Astrocyte of the spinal cord (primary cell): Measurements from ENCODE around the gene XYLB.

ENCODE experiments used
- DNase-seq: peaks from one replicate; pipeline ENCODE4 v3.0.0; 2011; ENCODE audit warnings: low read depth, low spot score
- H3K4me3 ChIP-seq: 2 replicates; pipeline ENCODE4 v1.5.1; 2011; ENCODE audit warnings: low read depth, mild to moderate bottlenecking, low read length, moderate library complexity
- CTCF ChIP-seq: IDR thresholded peaks from 2 replicates; pipeline ENCODE4 v1.5.1; 2012; ENCODE audit warnings: low read depth, mild to moderate bottlenecking, low read length, inconsistent platforms
- in situ Hi-C: cut with HindIII; loops from 2 replicates; pipeline ENCODE4 v1.10.0; 2017; ENCODE audit warnings: low sequenced_read_pairs

Gene XYLB

GRCh38 chr3:38454884-38455638, 108.5 kb downstream of the XYLB start:
- DNase-seq: peak; percentile 24
- in situ Hi-C loops: no loop called here
- no peak for TF ChIP-seq CTCF
- H3K4me3 ChIP-seq: peak overlapping the region; percentile 67

GRCh38 chr3:38455639-38456430, 109.2 kb downstream of the XYLB start:
- H3K4me3 ChIP-seq: peak overlapping the region; percentile 67
- peak; percentile 30 for DNase-seq
- in situ Hi-C loops: no loop called here
- TF ChIP-seq CTCF: no peak

DNA sequence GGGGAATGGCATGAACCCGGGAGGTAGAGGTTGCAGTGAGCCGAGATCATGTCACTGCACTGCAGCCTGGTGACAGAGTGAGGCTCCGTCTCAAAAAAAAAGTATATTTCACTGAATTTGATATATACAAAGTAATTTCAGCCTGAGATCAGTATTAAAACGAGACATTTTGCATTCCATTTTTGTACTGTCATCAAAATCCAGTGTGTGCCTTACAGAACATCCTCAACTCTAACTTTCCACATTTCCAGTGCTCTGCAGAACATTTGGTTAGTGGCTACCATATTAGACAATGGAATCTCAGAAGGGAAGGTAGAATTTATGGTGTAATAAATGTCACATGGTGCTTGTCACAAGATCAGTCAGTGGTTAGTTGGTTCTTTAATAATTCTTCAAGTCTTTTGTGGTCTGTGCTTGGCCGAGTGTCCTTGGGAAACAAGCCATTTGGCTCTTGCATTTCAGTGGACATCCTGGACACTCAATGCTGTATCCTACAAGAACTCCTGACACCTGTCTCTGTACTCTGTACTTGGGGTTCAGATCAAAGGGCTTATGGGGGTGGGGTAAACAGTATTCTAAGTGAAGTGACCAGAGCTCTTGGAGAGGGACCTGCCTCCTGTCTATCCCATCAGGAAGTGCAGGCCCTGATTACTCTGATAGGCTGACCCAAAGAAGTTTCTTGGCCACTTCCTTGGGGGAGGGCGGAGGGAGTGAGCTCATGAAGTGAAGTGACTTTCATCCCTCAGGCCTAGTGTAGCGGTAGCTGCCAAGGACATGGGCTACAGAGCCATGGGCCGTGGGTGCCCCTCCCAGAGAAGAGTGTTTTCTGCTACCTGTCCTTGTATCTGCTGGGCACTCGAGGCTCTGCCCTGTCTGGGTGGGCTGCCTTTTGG, 110.8 kb downstream of the XYLB start:
- DNase-seq: peak; percentile 24
- in situ Hi-C loops: no loop called here
- H3K4me3 ChIP-seq: no peak overlapping the region
- TF ChIP-seq CTCF: no peak

- in situ Hi-C loops: no loop called here
- no peak for TF ChIP-seq CTCF
- no peak overlapping the region for H3K4me3 ChIP-seq
- DNase-seq: peak; percentile 28
Observed at GRCh38 chr3:38458796-38459498, 112.4 kb downstream of the XYLB start.

DNA sequence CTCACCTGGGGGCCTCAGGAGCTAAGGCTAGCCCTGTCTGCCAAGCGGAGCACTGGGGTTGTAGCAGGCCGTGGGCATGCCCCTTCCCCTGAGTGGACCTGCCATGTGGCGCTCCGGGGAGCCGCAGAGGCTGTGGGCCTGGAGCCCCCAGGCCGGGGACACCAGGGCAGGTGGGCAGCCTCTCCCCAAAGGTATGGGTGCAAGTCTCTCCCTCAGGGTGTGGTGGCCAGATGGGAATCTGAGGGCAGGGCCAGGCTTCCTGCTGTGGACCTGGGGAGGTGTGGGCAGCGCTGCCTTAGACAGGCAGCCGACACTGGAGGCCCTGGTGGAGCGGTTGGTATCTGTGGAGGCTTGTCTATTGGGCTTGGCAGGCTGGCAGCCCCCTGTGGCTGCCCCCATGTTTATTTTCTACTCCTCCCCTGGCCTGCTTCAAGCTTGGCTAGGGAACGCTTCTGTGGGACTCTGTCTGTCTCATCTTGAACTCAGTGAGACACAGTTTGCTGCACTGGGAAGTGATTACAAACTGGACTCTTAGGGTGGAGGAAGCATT, 113.0 kb downstream of the XYLB start:
- H3K4me3 ChIP-seq: no peak overlapping the region
- no peak for TF ChIP-seq CTCF
- in situ Hi-C loops: no loop called here
- no peak for DNase-seq
